NCI-H1105 (cell line): ENCODE data around the gene MPO.

Experiments
- DNase-seq: peaks from one replicate; lab custom pipeline; 2025; lab: John Stamatoyannopoulos, UW

The MPO gene

GRCh38 chr17:58236394-58236793, 44.3 kb downstream of the MPO start:
- DNase-seq = no peak

- no peak for DNase-seq
Observed at GRCh38 chr17:58235821-58236220, 44.9 kb downstream of the MPO start.

- no peak for DNase-seq
Observed at GRCh38 chr17:58234512-58234911, 46.2 kb downstream of the MPO start.

GRCh38 chr17:58233543-58233942, 47.2 kb downstream of the MPO start:
- DNase-seq = no peak

- no peak for DNase-seq
Observed at GRCh38 chr17:58232707-58233156, 48.0 kb downstream of the MPO start.

- DNase-seq = no peak
Observed at GRCh38 chr17:58231641-58232040, 49.1 kb downstream of the MPO start.

GRCh38 chr17:58229881-58230280, 50.9 kb downstream of the MPO start:
- no peak for DNase-seq

GRCh38 chr17:58229384-58229783, 51.4 kb downstream of the MPO start:
- DNase-seq = no peak

- DNase-seq = no peak
Observed at GRCh38 chr17:58228679-58229078, 52.1 kb downstream of the MPO start.

- DNase-seq = no peak
Observed at GRCh38 chr17:58227733-58228132, 53.0 kb downstream of the MPO start.

GRCh38 chr17:58224315-58224714, 56.4 kb downstream of the MPO start:
- DNase-seq = no peak
